ENCODE results near the gene RIN3. TPM values are rescaled to one million over a fixed set of nuclear protein-coding genes. Genes with fewer than 3 reads are reported as not detected.

Gene RIN3
- total RNA-seq, 1 donor from 2014 or later = 12.7 TPM

- Mint-ChIP-seq H3K27me3 (ENCODE audit: low read depth) (no peaks in the 10 kb centered on the region), H3K4me1 (peaks cover 9% of the 10 kb centered on the region), H3K4me3 (no peak overlapping the region)
Observed at GRCh38 chr14:92567173-92567725, 53.7 kb downstream of the RIN3 start.

GRCh38 chr14:92568621-92569479, 55.3 kb downstream of the RIN3 start:
- TF ChIP-seq CTCF (conservative IDR thresholded peaks at IDR 0.05) = no peak
- no peak for DNase-seq (ENCODE audit: low read depth, low spot score)
- Mint-ChIP-seq H3K9me3 (no peaks in the 10 kb centered on the region), H3K4me1 (peaks cover 9% of the 10 kb centered on the region), H3K36me3 (ENCODE audit: low read depth) (peaks cover 10% of the 10 kb centered on the region), H3K4me3 (no peak overlapping the region), H3K27ac (ENCODE audit: unreplicated experiment) (peak overlapping the region; percentile 6), H3K27me3 (ENCODE audit: low read depth) (no peaks in the 10 kb centered on the region)

More at GRCh38 chr14:92567173-92567725, 53.7 kb downstream of the RIN3 start:
- TF ChIP-seq CTCF (conservative IDR thresholded peaks at IDR 0.05) = no peak
- peaks cover 10% of the 10 kb centered on the region for H3K36me3 Mint-ChIP-seq (ENCODE audit: low read depth)
- no peak for DNase-seq (ENCODE audit: low read depth, low spot score)
- H3K9me3 Mint-ChIP-seq = no peaks in the 10 kb centered on the region
- H3K27ac Mint-ChIP-seq (ENCODE audit: unreplicated experiment) = no peak overlapping the region

GRCh38 chr14:92570674-92571262, 57.2 kb downstream of the RIN3 start:
- H3K4me1 Mint-ChIP-seq = peaks cover 5% of the 10 kb centered on the region
- H3K36me3 Mint-ChIP-seq (ENCODE audit: low read depth) = peaks cover 7% of the 10 kb centered on the region
- H3K4me3 Mint-ChIP-seq = no peak overlapping the region
- peak overlapping the region; percentile 72 for H3K27ac Mint-ChIP-seq (ENCODE audit: unreplicated experiment)
- no peaks in the 10 kb centered on the region for H3K9me3 Mint-ChIP-seq
- no peak for TF ChIP-seq CTCF (conservative IDR thresholded peaks at IDR 0.05)
- DNase-seq (ENCODE audit: low read depth, low spot score) = no peak
- H3K27me3 Mint-ChIP-seq (ENCODE audit: low read depth) = no peaks in the 10 kb centered on the region

GRCh38 chr14:92572050-92572449, 58.5 kb downstream of the RIN3 start:
- no peak overlapping the region for H3K27ac Mint-ChIP-seq (ENCODE audit: unreplicated experiment)
- TF ChIP-seq CTCF (conservative IDR thresholded peaks at IDR 0.05) = no peak
- H3K4me3 Mint-ChIP-seq = no peak overlapping the region
- no peaks in the 10 kb centered on the region for H3K27me3 Mint-ChIP-seq (ENCODE audit: low read depth)
- no peak for DNase-seq (ENCODE audit: low read depth, low spot score)
- H3K9me3 Mint-ChIP-seq = no peaks in the 10 kb centered on the region
- H3K4me1 Mint-ChIP-seq = peaks cover 5% of the 10 kb centered on the region
- peaks cover 5% of the 10 kb centered on the region for H3K36me3 Mint-ChIP-seq (ENCODE audit: low read depth)

GRCh38 chr14:92573761-92574498, 60.3 kb downstream of the RIN3 start:
- no peak for TF ChIP-seq CTCF (conservative IDR thresholded peaks at IDR 0.05)
- peaks cover 5% of the 10 kb centered on the region for H3K4me1 Mint-ChIP-seq
- H3K27ac Mint-ChIP-seq (ENCODE audit: unreplicated experiment) = peak overlapping the region; percentile 78
- no peaks in the 10 kb centered on the region for H3K9me3 Mint-ChIP-seq
- no peak overlapping the region for H3K4me3 Mint-ChIP-seq
- DNase-seq (ENCODE audit: low read depth, low spot score) = no peak
- no peaks in the 10 kb centered on the region for H3K36me3 Mint-ChIP-seq (ENCODE audit: low read depth)
- H3K27me3 Mint-ChIP-seq (ENCODE audit: low read depth) = no peaks in the 10 kb centered on the region

Measured in neural crest cell (in vitro differentiated cells).